RPMI7951 (cell line): ENCODE data around the gene TFF2. TPM values are rescaled to one million over a fixed set of nuclear protein-coding genes. Genes with fewer than 3 reads are reported as not detected.

Source experiments
- DNase-seq: peaks from one replicate; pipeline ENCODE4 v3.0.0-alpha.2; 2012; ENCODE audit warnings: low read depth
- total RNA-seq: library from RNA; depleted of rRNA; stranded (reverse); fragments of >200 nt; shearing (Covaris generic); gene quantifications from 2 replicates; pipeline ENCODE4 v1.2.3, GENCODE V29; 2014

The TFF2 gene
- total RNA-seq, 1 experiment from 2014 or later, result not detected

DNA sequence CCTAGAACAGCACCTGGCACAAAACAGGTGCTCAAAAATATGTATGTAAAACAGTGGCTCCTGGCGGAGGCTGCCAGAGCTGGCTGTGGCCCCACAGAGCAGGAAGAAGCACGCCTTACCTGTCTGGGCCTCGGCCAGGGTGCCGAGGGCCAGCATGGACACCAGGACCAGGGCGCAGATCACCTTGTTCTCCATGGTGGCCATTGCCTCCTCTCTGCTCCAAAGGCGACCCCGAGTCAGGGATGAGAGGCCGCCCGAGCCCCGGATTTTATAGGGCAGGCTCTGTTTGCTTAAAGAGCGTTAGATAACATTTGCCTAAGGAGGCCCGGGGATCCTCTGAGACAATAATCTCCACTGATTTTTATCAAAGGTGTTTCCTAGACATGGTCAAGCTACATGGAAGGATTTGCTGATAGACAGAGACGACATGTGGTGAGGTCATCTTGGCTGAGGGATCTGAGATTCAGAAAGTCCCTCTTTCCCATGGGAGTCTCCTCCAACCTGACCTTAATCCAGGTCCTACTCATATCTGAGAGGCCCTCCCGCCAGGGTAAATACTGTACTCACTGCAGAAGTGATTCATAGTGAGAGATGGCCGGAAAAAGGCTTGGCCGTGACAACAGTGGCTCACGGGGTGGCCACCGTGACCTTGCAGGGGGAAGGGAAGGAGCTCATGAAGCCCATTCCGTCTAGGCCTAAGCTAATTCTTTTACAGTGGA lies 15.7 kb upstream of the TFF2 start, which contains the start of gene TFF1:
TFF1 (minus strand) TSS at position 244 of the 719 bp plus-strand sequence; CDS start at position 204, 40 bp downstream.
- peak; percentile 3 for DNase-seq

DNA sequence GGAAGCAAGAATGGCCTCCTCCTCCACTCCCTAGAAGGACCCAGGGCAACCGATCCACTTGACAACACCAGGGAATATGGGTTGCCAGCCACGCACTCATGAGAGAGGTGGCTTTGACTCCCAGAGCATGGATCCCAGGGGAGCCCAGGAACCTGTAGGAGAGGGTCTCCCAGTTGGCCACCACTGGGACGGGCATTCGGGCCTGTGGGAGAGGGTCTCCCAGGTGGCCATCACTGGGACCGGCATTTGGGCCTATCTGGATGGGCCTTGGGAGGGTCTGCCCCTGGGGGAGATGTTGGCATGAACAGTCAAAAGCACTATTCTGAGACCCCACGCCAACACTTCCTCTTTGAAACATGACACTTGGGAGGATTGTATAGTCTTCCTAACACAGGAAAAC lies 15.0 kb upstream of the TFF2 start:
- no peak for DNase-seq

DNA sequence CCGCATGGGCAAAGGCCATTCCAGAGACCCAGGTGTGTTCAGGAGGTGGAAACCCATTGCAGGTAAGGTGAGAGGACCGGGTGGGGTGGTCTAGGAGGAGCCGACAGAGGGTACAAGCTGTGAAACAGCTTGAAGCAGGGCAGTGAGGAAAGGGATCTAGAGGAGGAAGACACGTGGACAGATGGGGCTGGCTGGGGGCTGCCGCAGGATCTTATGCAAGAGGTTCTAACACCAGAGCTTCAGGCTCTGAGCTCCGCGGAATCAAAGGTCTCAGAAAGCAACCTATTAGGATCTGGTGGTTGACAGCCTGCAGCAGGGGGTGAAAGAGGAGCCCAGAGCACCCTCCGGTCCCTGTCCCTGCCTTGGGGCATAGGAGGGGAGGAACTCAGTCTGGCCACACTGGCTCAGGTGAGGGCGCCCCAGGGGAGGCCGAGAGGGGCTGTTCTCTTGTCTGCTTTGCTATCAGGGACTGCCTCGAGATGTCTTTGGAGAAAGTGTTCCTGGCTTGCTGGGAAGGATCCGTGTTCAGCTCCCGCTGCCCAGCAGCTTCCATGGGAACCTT lies 13.6 kb upstream of the TFF2 start:
- DNase-seq, result no peak

DNA sequence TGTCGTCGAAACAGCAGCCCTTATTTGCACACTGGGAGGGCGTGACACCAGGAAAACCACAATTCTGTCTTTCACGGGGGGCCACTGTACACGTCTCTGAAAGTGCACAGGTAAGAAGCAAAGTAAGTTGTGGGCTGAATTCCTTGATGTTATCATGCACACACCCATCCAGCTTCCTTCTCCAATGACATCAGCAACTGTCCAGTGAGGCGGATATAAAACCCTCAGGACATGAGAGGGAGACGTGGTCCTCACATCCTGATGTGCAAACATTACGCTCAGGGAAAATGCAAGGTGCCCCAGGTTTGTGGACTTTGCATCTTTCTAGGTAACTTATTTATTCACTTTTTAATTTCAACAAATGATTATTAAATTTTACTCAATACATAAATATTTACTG lies 12.5 kb upstream of the TFF2 start:
- DNase-seq, result no peak

DNA sequence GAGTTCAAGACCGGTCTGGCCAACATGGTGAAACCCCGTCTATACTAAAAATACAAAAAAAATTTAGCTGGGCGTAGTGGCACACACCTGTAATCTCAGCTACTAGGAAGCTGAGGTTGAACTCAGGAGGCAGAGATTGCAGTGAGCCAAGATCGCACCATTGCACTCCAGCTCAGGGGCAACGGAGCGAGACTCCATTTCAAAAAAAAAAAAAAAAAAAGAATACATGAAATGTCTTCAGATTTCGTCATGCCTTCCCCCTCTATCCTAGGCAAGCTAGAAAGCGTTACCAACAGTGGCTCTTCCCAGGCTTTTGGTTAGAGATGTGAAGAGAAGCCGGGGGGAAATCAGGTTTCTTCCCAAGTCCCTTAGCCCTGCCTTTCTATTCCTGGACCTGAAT lies 11.9 kb upstream of the TFF2 start:
- no peak for DNase-seq

DNA sequence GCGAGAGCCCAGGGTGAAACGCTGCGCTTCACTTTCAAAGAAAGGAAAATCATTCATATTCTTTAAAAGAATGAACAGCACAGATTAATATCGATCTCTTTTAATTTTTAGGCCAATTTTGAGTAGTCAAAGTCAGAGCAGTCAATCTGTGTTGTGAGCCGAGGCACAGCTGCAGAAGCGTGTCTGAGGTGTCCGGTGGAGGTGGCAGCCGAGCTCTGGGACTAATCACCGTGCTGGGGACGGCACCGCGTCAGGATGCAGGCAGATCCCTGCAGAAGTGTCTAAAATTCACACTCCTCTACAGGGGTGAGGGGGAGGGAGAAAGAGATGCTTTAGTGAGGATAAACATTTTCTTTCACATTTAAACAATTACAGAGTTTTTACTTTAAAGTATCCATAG lies 11.4 kb upstream of the TFF2 start:
- DNase-seq, result no peak

DNA sequence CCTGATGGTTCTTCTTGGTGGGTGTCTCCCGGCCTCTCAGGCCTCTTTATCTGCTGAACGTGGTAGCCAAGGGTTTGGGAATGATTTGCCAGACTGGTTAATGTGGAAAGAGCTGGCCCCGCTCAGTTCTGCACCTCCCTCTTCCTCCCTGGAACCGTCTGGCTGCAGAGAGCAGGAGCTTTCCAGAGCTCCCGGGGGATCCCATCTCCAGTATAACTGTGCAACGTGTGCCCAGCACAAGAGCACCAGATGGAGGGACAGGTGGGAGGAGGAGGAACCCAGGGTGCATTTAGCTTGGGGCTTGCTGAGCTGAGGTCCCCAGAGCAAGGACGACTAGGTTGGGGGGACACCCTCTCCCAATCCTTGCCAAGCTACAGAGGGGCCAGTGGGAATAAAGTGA lies 10.5 kb upstream of the TFF2 start:
- no peak for DNase-seq

DNA sequence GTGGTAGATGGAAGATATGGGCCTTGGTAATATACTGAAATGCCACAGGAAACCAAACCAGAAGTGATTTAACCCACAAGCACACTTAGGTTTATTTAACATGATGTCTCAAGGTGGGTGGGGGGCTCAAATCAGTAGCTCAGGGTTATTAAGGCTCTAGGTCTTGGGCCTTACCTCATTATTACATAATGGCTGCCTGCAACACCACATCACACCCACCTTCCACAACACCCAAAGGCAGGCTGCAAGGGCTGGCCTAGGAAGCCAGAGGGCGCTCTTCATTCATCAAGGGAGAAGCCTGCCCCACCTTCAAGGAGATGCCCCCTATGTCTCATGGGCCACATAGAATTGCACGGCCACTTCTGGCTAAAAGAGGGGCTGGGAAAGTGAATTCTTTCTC lies 9.5 kb upstream of the TFF2 start:
- no peak for DNase-seq

DNA sequence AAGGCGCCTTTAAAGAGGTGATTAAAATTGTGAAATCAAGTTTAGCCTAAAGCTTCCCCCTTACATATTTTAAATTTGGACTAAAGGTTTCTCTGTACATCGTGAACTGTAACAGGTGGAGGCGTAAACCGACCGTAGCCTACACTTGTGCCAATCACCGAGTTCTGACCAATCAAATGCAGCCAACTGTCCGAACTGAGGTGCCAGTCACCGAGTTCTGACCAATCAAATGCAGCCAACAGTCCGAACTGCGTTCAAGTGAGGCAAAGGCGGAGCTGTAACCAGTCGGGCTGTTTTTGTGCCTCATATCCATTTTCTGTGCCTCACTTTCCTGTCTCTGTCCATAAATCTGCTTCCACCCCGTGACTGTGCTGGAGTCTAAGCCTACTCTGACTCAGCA lies 8.1 kb upstream of the TFF2 start:
- no peak for DNase-seq

DNA sequence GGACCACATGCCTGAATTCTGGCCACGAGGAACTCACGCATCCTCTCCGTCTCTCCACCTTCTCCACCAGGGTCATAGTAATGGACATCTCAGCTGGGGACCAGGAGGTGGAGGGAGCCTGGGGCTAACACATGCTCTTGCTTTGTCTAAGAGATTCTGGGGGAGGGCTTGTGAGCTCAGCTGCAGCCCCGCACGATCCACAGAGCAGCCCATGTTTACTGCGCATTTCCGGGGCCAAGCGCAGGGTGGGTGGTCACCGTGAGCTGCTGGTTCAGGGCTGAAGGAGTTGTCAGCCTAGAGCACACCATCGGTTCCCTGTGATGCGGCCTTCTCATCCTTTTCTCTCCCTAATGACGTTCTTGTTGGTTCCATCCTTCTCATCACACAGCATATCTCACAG lies 7.5 kb upstream of the TFF2 start:
- no peak for DNase-seq

DNA sequence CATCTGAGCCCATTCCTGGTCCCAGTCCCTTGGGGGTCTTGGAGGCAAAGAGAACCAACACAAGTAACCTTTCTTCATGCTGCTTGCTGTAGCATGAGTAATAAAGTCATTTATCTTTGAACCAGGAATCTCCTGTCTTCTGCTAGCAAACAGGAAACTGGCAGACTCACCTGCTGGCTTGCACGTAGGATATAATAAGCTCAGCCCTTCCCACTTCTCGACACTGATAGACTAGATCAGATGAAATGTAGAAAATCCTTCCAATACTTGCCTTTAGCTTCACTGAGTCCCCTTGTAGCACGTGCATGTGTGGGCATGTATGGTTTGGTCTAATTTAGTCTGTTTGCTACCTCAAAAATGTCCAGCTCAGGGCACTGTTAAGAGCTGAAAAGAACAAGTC lies 6.5 kb upstream of the TFF2 start:
- DNase-seq, result no peak

DNA sequence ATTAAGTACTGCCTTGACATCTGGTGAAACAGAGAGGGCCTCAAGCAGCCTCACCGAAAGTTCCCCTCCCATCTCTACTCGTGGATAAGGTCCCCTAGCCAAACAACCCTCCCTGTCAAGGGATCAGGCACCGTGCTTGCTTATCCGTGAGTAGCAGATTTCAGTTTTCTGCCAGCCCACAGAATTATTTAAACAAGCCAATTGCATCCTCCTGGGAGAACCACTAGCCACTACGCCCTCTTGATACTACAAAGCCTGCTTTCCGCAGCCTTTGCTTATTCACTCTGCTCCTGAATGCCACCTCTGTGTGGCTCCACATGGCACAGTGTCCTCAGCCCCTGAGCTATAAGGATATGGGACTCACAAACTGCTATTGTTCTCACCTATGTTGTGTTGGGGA lies 5.9 kb upstream of the TFF2 start:
- DNase-seq, result no peak

DNA sequence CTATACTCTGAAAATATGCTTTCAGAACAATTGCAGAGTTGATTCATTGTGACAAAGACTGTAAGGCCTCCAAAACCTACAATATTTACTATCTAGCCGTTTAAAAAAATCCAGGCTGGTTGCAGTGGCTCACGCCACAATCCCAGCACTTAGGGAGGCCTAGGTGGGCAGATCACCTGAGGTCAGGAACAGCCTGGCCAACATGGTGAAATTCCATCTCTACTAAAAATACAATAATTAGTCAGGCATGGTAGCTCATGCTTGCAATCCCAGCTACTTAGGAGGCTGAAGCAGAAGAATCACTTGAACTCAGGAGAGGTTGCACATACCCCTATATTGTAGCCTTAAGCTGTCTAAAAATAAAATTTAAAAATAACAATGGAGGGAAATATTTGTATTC lies 5.3 kb upstream of the TFF2 start:
- no peak for DNase-seq

DNA sequence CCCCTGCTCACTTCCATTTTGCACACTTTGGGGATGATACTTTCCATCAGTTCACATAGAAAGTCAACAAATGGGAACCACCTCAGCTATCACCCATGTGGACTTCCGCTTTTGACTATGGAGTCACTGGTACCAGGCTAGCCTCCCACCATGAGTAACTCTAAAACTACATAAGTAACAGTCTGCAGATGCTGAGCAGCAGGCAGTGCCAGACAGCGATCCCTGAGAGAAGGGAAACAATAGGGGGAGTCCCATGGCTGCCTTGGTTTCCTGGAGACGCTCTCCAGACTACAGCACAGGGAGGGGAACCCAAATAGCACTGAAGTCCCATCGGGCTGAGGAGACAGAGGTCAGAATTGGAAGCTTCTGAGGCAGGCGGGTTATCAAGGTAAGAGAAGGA lies 2.8 kb upstream of the TFF2 start:
- no peak for DNase-seq

DNA sequence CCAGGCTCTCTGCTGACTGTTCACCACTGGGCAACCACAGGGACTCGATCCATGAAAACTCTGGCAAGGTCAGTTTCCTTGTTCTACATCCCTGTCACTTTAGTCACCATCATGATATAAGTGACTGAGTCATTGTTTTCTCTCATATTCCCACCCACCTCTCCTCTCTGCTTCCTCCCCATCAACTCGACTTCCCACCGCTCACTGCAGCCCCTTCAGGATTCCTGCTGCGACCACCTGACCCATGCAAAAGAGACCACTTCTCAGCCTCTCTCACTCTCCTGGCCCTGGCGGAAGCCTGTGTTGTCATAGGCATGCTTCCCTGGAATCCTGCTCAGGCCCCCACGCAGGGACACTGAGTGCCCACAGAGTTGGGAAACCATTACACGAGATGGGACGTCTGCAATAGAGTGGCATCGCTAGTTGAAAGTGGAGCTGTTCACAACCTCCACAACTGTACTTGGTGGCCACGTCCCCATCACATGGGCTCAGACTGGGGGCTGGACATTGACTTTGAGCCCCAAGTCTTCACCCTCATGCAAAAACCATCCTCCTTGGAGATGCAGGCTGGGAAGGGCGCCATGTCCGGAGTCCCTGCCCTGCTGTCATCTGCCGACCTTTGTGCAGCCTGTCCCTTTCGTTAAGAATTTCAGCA lies 1.8 kb upstream of the TFF2 start:
- no peak for DNase-seq

DNA sequence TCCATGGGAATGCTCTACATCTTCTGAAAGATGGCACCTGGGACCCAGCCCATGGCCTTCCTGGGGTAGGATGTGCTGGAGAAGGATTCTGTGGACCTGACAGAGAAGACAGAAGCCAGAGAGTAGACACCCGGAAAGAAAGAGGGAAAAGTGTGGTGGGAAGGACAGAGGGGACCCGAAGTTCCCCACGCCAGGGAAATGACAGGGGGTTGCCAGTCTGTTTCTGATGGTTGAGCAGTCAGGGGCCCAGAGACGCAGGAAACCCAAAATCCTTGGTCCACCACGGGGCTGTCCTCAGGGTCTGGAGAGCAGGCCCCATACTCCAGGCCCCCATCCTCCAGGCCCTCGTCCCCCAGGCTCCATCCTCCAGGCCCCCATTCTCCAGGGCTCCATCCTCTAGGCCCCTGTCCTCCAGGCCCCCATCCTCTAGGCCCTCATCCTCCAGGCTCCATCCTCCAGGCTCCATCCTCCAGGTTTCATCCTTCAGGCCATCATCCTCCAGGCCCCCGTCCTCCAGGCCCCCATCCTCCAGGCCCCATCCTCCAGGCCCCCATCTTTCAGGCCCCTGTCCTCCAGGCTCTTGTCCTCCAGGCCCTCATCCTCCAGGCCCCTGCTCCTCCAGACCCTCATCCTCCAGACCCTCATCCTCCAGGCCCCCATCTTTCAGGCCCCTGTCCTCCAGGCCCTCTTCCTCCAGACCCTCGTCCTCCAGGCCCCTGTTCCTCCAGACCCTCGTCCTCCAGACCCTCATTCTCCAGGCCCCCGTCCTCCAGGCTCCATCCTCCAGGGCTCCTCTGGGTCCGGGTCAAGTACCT lies 1.0 kb upstream of the TFF2 start:
- DNase-seq, result no peak

DNA sequence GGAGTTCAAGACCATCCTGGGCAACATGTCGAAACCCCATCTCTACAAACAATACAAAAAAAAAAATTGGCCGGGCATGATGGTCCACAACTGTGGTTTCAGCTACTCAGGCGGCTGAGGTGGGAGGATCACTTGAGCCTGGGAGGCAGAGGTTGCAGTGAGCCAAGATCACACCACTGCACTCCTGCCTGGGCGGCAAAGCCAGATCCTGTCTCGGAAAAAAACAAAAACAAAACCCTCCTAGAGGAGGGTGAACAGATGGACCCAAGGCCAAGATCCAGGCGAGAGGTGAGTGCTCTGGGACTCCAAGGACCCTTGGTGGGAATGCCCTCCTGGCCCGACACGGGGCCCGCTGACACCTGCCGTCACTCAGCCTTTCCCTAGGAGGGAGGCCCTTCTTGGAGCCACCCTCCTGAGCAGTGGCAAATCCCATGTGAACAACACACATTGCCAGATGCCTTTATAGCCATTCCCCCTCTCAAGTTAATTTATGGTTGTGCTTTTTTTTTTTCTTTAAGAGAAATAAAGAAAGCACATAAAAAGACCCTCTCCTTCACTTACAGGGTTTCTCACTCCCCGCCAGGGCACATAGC lies 380 bp downstream of the TFF2 start:
- DNase-seq, result no peak

DNA sequence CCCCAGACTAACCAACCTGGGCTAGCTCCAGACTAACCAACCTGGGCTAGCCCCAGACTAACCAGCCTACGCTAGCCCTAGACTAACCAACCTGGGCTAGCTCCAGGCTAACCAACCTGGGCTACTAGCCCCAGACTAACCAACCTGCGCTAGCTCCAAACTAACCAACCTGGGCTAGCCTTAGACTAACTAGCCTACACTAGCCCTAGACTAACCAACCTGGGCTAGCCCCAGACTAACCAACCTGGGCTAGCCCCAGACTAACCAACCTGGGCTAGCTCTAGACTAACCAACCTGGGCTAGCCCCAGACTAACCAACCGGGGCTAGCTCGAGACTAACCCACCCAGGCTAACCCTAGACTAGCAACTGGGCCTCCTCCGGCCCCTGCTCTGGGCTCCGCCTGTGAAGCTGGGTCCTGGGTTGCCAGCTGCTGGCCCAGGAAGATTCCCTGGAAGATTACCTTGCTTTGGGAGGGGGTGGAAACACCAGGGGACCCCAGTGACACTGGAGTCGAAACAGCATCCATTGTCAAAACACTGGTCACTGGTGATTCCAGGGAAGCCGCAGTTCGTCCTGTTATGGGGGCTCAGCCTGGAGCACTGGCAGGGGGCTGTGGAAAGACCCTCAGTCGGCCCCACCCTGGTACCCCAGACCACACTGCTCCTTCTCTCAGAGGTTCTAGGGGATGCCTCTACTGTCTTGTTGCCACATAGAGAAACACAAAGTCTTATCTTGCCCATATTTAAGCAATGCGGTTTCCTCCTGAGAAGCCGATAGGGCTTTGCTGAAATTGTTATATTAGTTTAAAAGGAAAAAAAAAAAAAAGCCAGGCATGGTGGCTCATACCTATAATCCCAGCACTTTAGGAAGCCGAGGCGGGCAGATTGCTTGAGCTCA lies 1.1 kb downstream of the TFF2 start:
- DNase-seq, result no peak

DNA sequence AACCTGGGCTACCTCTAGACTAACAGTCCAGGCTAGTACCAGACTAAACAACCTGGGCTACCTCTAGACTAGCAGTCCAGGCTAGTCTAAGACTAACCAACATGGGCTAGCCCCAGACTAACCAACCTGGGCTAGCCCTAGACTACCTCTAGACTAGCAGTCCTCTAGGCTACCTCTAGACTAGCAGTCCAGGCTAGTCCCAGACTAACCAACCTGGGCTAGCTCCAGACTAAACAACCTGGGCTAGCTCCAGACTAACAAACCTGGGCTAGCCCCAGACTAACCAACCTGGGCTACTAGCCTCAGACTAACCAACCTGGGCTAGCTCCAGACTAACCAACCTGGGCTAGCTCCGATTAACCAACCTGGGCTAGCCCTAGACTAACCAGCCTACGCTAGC lies 2.0 kb downstream of the TFF2 start:
- no peak for DNase-seq

DNA sequence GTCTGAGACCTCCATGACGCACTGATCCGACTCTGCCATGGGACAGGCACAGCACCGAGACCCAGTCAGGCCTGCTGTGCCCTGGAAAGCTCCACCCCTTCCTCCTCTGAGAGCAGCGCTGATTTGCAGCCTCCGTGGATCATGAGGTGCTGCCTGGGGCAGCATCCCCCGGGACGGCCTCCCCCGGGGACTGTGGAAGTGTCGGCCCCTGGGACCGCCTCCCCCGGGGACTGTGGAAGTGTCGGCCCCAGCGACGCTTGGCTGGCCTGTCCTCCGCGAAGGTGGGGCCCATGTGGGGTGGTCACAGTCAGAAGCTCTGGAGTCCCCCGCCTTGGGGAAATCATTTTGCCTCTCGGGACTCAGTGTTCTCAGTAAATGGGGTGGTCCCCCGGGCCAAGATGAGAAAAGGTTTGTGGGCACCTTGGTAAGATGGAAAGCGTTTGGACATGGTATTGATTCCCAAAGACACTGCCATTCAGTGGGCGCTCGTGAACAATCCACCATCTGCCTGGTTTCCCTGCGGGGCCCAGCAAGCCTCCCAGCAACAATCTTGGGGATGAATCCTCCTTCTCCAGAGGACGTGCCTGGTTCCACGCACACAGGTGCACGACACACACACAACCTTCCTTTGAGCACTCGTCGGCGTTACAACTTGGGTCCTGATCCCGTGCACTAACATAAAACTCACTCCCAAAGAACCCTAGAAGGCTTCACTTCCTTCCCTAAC lies 3.0 kb downstream of the TFF2 start:
- DNase-seq, result no peak
